NCI-H2107 (cell line): Measurements from ENCODE around the gene NGEF.
"Not testable (repeated sequence)": the region's sequence is repeated elsewhere in the genome, so short reads cannot be mapped to it uniquely, and the experiment has no call there.

Experiments used
- DNase-seq: peaks from one replicate; lab custom pipeline; 2025; lab: John Stamatoyannopoulos, UW

The NGEF gene

GRCh38 chr2:233023007-233023760, 10.1 kb upstream of the NGEF start:
- DNase-seq, result no peak

- no peak for DNase-seq
Observed at GRCh38 chr2:233022561-233022960, 9.5 kb upstream of the NGEF start.

- no peak for DNase-seq
Observed at GRCh38 chr2:233021771-233022170, 8.7 kb upstream of the NGEF start.

GRCh38 chr2:233020454-233020853, 7.4 kb upstream of the NGEF start:
- DNase-seq, result no peak

GRCh38 chr2:233019610-233020009, 6.6 kb upstream of the NGEF start:
- not testable (repeated sequence) for DNase-seq

- DNase-seq, result no peak
Observed at GRCh38 chr2:233017947-233018346, 4.9 kb upstream of the NGEF start.

- no peak for DNase-seq
Observed at GRCh38 chr2:233015019-233015645, 2.1 kb upstream of the NGEF start.

GRCh38 chr2:233013650-233014049, 594 bp upstream of the NGEF start:
- no peak for DNase-seq

GRCh38 chr2:233012301-233012971, 620 bp downstream of the NGEF start:
- no peak for DNase-seq

GRCh38 chr2:233011702-233012131, 1.3 kb downstream of the NGEF start:
- no peak for DNase-seq

- DNase-seq, result no peak
Observed at GRCh38 chr2:233011268-233011650, 1.8 kb downstream of the NGEF start.

- DNase-seq, result no peak
Observed at GRCh38 chr2:233010569-233011267, 2.3 kb downstream of the NGEF start.

GRCh38 chr2:233009661-233010060, 3.4 kb downstream of the NGEF start:
- DNase-seq, result no peak

- no peak for DNase-seq
Observed at GRCh38 chr2:233007739-233008138, 5.3 kb downstream of the NGEF start.

- no peak for DNase-seq
Observed at GRCh38 chr2:233007270-233007669, 5.8 kb downstream of the NGEF start.

- DNase-seq, result no peak
Observed at GRCh38 chr2:233006648-233007047, 6.4 kb downstream of the NGEF start.

GRCh38 chr2:233005096-233005495, 8.0 kb downstream of the NGEF start:
- DNase-seq, result no peak

GRCh38 chr2:233003658-233004555, 9.1 kb downstream of the NGEF start:
- no peak for DNase-seq

- no peak for DNase-seq
Observed at GRCh38 chr2:233002829-233003657, 10.0 kb downstream of the NGEF start.

GRCh38 chr2:233000886-233001750, 11.9 kb downstream of the NGEF start:
- no peak for DNase-seq
